Daoy (cell line): ENCODE results near the gene MAP1LC3C. TPM values are rescaled to one million over a fixed set of nuclear protein-coding genes. Genes with fewer than 3 reads are reported as not detected.

Experiments
- DNase-seq: peaks from one replicate; pipeline ENCODE4 v3.0.0-alpha.2; 2015; ENCODE audit warnings: low read depth
- total RNA-seq: library from RNA; depleted of rRNA; stranded (reverse); fragments of >200 nt; shearing (Covaris generic); gene quantifications from 2 replicates; pipeline ENCODE4 v1.2.3, GENCODE V29; 2014; rRNA removed

MAP1LC3C gene
- not detected in 2 replicates for total RNA-seq

DNA sequence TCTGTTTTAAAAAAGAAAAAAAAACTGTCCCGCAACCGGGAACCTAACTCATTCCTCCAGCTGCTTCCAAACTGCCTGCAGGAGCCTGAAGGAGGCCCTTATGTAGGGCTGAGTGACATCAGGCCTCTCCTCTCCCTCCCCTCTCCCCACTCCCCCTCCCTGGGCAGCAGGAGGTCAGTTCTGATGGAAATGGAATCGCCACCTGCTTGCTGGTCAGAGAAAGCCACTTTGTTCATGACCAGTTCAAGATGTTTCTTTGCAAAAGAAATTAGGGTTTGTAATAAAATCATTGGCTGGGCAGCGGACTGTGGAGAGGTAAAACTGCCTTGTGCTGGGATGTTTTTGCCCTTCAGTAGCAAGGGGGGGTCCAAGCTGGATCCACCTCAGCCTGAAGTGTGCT lies at the start of gene MAP1LC3C:
TSS of gene MAP1LC3C (minus strand) at position 73 of the 400 bp plus-strand sequence. CDS start 90 bp downstream, outside the sequence.
- no peak for DNase-seq

DNA sequence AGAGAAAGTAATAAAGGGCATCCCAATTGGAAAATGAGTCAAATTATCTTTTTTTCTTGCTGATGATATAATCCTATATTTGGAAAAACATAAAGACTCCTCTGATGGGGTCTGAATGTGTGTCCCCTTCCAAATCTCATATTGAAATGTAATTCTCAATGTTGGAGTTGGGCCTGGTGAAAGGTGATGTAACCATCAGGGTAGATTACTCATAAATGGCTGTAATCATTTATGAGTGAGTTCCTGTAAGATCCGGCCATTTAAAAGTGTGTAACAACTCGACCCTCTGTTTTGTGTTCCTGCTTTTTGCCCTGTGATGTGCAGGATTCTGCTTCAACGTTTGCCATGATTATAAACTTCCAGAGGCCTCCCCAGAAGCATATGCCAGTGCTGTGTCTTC lies 44.3 kb upstream of the MAP1LC3C start:
- DNase-seq: no peak

DNA sequence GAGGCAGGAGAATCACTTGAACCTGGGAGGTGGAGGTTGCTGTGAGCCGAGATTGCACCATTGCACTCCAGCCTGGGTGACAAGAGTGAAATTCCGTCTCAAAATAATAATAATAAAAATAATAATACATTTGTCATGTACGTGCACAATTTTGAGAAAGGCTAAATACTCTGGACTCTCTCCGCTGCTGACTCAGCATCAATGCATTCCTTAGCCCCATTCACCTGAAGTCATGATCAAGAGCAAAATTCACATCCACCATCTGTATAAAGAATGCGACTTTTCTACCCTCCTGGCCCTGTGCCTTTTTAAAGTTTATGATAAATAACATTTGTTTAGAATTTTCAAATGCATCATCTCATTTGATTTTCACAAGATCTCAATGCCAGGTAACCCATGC lies 35.5 kb upstream of the MAP1LC3C start:
- no peak for DNase-seq

DNA sequence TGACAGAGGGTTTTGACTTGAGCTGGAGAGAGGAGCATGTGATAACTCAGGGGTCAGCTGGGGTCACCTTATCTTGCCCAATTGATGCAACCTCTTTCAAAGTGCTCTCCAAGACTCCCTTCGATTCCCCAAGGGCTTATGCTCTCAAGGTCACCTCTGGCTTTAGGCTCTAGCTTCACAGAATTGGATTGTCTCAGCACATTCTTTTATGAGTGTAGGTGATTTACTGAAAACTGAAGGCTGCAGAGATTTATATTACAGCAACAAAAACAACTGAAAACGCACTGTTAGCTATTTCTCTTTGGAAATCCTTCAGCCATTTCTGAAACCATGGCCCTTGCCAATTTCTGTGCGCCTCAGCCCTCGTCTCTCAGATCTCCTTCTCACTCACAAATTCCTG lies 34.5 kb upstream of the MAP1LC3C start:
- DNase-seq: no peak

DNA sequence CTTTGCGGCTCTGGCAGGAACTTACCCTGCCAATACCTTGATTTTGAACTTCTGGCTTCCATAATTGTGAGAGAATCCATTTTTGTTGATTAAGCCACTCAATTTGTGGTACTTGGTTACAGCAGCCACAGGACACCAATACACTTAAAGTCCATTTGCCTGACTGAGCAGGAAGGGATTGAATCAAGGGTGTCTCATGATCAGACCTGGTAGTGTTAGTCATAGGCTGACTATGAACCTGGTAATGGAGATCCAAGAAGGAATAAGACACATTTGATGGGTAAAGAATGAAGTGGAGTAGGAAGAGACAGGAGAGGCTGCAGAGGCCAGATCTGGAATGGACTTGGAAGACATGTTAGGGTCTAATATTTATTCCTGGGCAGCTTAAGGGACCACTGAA lies 31.2 kb upstream of the MAP1LC3C start:
- peak; percentile 17 for DNase-seq

DNA sequence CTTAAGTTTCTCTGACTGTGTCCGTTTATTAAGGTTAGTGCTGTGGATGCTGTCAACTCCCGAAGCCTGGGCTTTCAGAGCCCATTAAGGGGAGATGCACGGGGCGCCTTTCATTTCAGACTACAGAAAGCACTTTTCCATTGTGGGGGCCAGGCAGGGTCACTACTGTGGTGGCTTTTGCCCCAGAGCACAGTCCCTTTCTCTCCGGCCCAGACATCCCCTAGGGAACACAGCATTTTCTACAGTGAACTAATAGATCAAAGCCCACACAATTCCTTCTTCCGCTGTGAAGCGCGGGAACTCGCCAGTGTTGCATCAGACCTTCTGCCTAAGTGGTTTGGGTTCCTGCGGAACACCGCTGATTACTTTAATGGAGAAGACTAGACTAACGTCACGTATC lies 26.8 kb upstream of the MAP1LC3C start:
- DNase-seq: no peak

DNA sequence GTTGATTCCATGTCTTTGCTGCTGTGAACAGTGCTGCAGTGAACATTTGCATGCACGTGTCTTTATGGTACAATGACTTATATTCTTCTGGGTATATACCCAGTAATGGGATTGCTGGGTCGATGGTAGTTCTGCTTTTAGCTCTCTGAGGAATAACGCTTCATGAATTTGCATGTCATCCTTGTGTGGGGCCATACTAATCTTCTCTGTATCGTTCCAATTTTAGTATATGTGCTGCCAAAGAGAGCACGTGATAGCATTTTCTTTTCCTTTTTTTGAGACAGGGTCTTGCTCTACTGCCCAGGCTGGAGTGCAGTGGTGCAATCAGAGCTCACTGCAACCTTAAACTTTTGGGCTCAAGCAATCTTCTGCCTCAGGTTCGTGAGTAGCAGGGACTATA lies 24.9 kb upstream of the MAP1LC3C start:
- no peak for DNase-seq

DNA sequence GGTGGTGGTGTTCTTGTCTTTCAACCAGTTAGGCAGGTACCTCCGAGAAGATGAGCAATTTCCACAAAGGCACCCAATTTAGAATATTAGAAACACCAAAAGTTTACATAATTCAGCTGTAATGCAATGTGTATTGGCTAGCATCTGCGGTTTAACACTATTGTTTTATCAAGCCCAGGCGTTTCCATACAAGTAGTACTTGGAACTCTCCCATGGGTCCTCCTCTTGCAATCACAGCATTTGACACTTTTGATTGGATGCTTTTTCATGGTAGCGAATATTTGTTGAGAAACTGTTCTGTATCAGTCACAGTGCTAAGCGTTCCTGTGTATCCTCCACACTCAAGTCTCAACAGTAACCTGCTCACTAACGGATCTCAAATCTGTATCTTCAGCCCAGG lies 20.1 kb upstream of the MAP1LC3C start:
- no peak for DNase-seq

DNA sequence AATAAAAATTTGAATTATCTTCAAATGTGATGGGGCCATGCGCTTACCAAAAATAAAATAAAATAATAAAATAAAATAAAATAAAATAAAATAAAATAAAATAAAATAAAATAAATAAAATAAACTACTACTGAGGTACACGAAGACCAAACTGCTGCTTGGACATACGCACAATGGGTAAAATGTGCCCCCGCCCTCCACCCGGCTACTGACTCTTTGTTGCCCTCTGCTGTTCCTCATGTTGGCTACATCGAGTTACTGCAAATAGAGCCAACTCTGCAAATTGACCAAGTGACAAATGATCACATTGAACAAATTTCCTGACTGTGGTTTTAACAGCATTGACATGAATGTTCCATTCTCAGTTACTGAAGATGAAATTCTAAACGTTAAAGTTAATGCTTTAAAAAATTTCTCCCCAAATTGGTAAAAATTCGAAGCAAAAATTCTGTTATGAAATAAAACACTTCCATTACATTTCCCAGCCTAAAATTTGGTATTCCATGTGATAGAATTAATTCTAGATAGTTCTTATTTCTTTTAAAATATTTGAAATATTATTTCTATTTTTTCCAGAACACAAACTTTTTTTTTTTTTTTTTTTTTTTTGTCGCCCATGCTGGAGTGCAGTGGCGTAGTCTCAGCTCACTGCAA lies 18.8 kb upstream of the MAP1LC3C start:
- peak; percentile 55 for DNase-seq

DNA sequence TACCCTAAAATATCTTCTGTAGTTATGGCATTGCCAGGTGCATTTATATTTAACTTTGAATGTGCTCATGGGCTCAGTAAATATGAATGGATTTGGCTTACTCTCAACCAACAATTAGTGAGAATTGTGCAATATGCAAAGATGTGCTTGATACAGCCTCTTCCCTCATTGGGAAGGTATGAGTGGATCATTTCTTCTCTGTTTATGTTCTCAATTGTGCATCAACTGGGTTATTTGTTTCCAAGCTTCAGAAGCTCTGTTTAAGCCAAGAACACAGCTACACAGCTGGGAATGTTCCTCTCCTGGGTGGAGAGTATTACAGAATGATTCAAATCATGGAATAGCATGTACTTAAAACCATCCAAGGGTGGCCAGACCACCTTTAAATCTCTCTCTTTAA lies 17.6 kb upstream of the MAP1LC3C start:
- no peak for DNase-seq

DNA sequence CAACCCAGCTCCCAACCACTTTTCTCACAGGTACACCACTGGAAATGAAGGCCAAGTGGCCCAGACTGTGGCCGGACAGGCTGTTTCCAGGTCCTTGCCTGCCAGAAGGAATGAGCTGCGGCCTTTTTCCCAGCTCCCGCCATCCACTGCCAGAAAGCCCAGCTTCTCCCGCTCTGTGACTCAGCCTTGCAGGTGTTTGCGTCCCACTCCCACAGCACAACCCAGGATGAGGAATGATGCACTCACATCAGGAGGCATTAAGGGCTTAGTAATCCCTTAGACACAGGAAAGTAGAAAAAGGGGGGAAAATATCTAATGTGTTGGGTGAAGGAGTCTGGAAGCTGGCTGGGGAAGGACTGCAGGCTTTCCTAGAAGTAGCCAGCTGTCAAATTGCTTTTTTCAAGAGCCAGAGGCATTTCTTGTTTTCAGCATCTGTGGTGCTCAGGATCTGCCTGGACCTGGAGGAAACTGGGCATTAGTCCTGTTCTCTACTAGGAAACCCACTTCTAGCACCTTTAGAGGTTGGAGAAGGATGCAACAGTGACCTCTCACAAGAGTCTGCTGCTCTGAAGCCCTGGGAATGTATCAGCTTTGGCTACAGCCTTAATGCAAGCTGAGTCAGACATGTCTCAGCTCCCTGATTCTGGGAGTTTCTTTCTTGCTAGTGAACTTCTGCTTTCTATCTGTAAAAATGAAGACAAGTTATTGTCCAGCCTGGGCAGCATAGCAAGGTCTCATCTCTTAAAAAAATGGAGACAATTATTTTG lies 13.2 kb upstream of the MAP1LC3C start:
- peak; percentile 45 for DNase-seq

DNA sequence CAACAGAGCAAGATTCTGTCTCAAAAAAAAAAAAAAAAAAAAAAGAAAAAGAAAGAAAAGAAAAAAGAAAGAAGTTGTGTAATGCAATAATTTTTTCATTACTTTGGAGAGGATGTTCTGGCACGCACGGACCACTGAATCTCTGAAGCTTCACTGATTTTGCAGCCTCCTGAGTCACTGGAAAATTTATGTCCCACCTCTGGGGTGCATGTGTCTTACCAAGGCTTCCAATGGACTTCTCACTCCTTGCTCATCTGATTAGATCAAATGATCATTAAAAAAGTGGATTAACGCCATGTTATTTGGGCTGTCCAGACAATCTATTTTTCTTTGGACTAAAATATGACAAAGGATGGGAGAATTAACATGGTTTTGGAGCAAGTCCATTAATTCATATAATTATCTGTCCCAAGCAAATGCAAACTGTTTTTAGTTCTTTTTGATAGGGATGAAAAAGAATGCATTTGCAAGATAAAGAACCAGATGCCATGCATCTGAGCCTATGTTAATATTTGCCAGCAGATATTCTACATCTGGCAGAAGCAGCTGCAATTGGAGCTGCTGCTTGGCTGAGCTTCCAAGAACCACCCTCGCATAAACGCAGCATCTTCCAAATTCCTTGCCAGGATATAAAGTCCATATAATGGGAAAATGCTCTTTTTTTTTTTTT lies 10.1 kb upstream of the MAP1LC3C start:
- no peak for DNase-seq

DNA sequence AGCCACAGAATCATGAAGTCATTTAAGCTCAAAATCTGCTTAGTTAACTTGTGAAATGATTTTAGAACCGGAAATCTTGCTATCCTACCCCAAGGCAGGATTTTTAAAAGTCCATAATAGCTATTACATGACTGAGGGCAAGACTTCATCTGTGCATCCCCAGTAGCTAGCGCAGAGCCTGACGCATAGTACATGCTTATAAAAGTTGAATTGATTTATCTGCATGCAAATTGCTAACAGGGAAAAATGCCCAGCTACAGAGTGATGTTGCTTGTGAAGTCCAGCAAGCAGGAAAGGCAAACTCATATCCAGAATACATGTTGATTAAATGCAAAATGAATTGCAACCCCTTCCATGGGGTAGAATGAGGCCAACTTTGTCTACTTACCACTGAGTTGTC lies 8.1 kb upstream of the MAP1LC3C start:
- DNase-seq: no peak

DNA sequence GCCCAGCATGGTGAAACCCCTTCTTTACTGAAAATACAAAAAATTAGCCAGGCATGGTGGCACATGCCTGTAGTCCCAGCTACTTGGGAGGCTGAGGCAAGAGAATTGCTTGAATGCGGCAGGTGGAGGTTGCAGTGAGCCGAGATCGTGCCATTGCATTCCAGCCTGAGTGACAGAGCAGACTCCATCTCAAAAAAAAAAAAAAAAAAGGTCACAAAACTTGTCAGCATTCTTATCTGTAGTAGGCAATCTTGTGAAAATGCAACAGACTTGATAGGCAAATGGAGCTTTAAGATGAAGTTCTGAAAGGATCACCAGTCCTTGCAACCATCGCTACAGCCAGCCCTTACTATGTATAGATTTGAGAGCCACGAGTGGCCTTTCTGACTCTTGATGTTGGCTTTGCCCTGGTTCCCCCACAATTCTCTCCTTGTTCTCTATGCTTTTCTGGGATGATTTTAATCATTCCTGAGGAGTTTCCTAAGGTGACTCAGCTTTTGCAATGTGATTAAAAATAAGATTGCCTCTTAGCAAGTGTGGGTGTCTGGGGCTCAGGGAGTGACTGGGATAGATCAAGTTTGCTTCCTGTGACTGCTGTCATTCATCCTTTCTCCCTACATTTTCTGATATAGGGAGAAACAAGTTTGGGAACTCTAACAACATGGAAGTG lies 7.1 kb upstream of the MAP1LC3C start:
- no peak for DNase-seq

DNA sequence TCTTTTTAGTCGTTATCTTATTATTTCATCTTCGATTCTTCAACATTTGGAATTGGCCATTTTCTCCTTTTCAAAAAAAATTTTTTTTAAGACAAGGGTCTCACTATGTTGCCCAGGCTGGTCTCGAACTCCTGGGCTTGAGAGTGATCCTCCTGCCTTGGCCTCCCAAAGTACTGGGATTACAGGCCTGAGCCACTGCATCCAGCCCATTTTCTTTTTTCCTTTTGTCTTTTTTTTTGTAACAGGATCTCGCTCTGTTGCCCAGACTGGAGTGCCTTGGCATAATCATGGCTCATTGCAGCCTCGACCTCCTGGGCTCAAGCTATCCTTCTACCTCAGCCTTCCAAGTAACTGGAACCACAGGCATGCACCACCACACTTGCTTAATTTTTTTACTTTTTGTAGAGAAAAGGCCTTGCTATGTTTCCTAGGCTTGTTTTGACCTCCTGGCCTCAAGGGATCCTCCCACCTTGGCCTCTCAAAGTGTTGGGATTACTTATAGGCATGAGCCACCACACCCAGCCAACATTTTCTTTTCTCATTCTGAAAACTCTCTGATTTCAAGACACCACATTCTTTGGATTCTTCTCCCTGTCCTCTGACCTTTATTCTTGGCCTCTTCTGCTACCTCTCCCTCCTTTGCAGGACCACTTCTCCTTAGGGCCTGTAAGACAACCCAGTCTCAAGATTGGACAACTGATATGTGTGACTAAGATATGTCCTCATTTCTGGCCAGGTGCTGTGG lies 6.0 kb upstream of the MAP1LC3C start:
- DNase-seq: no peak

DNA sequence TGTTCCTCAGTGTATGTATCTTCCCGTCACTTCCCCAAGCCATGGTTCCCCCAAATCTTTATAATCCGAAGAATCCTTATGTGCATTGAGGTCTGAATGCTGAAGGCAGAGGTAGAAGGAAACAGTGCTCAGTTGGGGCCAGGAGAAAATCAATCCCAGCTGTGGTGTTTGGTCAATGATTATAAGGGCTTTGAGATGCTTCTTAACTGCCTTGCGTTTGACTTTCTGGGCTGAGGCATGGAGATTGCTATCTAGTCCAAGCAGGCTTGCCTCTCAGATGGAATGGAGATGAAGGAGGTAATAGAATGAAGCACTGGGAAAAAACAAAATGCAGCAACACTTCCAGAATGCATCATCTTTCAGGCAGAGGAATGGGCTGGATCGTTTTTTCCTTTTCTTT lies 3.6 kb upstream of the MAP1LC3C start:
- no peak for DNase-seq

DNA sequence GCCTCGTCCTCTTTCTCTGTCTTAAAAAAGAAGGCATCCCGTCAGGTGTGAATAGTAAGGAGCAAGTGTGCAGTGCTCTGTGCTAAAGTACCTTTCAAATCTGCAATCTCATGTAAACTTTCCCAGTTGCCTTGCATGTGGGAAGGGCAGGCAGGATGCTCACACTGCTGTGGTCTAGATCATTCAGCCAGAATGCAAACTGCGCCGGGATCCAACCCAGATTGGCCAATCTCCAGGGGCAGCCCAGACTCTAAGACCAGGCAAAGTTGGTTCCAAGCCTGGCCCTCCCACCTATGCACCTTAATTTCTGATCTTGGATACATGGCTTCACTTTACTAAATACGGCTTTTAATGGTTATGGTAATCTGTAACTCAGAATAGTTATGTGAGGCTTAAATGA lies 3.2 kb upstream of the MAP1LC3C start:
- no peak for DNase-seq

DNA sequence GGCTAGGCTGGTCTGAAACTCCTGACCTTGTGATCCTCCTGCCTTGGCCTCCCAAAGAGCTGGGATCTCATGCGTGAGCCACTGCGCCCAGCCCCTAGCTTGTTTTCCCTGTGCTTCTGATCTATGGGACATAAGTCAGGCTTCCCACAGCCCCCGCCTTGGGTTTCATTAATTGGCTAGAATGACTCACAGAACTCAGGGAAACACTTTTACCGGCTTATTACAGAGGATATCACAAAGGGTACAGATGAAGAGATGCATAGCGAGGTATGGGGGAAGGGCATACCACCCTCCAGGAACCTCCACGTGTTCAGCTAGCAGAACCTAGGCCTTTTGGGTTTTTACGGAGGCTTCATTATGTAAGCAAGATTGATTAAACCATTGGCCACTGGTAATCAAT lies 1.5 kb upstream of the MAP1LC3C start:
- DNase-seq: no peak

DNA sequence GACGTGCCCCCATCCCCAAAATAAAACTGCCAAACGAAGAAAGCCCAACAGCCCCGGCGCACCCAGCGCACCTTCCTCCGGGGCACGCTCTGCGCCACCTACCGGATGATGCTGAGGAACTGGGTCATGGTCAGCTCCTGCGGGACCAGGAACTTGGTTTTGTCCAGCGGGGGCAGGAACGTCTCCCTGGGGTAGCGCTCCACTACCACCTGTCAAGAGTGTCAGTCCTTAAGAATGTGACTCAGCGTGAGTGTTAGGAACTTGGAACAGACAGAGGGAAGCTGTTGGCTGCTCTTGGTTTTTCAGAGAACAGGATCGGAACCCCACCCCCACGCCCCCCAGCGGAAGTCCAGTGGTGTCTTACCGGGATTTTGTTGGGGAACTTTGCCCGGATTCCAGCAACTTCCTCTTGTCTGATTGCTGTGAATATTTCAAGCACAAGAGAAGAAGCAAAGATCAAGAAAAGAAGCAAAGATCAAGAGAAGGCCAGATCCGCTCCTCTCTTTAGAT lies 431 bp downstream of the MAP1LC3C start:
- DNase-seq: peak; percentile 86

DNA sequence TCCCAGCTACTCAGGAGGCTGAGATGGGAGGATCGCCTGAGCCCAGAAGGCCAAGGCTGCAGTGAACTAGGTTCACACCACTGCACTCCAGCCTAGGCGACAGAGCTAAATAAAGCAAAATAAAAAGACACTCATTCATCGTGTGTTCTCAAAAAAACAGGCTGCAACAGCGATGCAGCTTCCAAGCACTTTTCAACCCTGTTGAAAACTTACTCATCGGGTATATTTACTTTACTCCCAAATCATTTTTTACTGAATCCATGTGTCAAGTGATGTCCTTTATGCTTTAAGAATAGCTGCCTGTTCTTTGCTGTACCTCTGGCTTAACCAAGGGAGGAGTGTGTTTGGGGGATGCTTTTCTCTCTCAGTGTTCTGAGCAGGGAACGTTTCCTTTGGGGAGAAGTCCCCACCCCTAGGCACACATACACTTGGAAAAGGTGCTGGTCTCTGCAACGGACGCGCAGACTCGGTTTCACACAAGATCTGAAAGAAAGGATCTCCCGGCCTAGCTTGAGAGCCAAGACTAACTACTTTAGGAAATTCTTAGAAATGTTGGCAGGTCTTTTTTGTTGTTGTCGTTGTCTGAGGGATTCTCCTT lies 1.4 kb downstream of the MAP1LC3C start:
- DNase-seq: no peak

DNA sequence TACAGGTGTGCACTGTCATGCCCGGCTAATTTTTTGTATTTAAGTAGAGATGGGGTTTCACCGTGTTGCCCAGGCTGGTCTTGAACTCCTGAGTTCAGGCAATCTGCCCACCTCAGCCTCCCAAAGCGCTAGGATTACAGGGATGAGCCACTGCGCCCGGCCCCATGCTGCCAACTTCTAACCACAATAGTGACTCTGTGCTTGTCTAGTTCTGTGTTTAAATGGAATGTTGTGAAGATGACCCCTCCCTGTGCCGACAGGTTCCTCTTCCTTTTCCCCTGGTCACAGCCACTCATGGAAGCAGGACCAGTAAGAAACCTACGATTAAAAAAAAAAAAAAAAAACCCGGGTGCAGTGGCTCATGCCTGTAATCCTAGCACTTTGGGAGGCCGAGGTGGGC lies 4.7 kb downstream of the MAP1LC3C start:
- DNase-seq: peak; percentile 28
